H1 (cell line): ENCODE results near the gene RPS27. TPM values are rescaled to one million over a fixed set of nuclear protein-coding genes. Genes with fewer than 3 reads are reported as not detected.

ENCODE experiments used
- ASH2L ChIP-seq: fragments of 200-600, 300-600 bp; sonication (generic); IDR thresholded peaks from one replicate; pipeline ENCODE4 v1.7.1; 2017; ENCODE audit warnings: low read length
- ATF2 ChIP-seq: IDR thresholded peaks from 2 replicates; pipeline ENCODE4 v1.6.1; 2012; ENCODE audit warnings: low read length, inconsistent platforms
- BACH1 ChIP-seq: IDR thresholded peaks from 2 replicates; pipeline ENCODE4 v1.6.1; 2012; ENCODE audit warnings: low read length, improper control_type of control experiment
- BCL11A ChIP-seq, 2 experiments: IDR thresholded peaks; one replicate each; pipeline ENCODE4 v1.6.1; 2011; ENCODE audit warnings: low read depth in 2 of 2, low read length in 2 of 2, mild to moderate bottlenecking in 2 of 2
- BRCA1 ChIP-seq: IDR thresholded peaks from 2 replicates; pipeline ENCODE4 v1.6.1; 2012; ENCODE audit warnings: low read depth, low read length, improper control_type of control experiment
- CBX8 ChIP-seq: fragments of 300-800, 300-1000 bp; sonication (generic); IDR thresholded peaks from 2 replicates; pipeline ENCODE4 v1.7.1; 2016; ENCODE audit warnings: low read depth, low read length, borderline replicate concordance
- CHD2 ChIP-seq: IDR thresholded peaks from 2 replicates; pipeline ENCODE4 v1.6.1; 2012; ENCODE audit warnings: low read length, improper control_type of control experiment
- FOSL1 ChIP-seq: IDR thresholded peaks from 2 replicates; pipeline ENCODE4 v1.6.1; 2011; ENCODE audit warnings: mild to moderate bottlenecking, low read depth, low read length, moderate library complexity; ENCODE audit not compliant: insufficient read depth
- GTF2F1 ChIP-seq: IDR thresholded peaks from 2 replicates; pipeline ENCODE4 v1.6.1; 2012; ENCODE audit warnings: low read depth, low read length, improper control_type of control experiment, borderline replicate concordance
- JUN ChIP-seq: IDR thresholded peaks from 2 replicates; pipeline ENCODE4 v1.6.1; 2011; ENCODE audit warnings: low read depth, mild to moderate bottlenecking, improper control_type of control experiment, low read length
- JUND ChIP-seq: IDR thresholded peaks from 2 replicates; pipeline ENCODE4 v1.6.1; 2011; ENCODE audit warnings: mild to moderate bottlenecking, improper control_type of control experiment, low read length
- KDM1A ChIP-seq: fragments of 200-600, 300-600 bp; sonication (generic); IDR thresholded peaks from 2 replicates; pipeline ENCODE4 v1.7.1; 2016; ENCODE audit warnings: mild to moderate bottlenecking, low read length, borderline replicate concordance
- PHF8 ChIP-seq: fragments of 200-600 bp; sonication (generic); conservative IDR thresholded peaks from 2 replicates; pipeline ENCODE4 v1.7.1; 2012; ENCODE audit warnings: low read depth, mild to moderate bottlenecking, inconsistent platforms, low read length, moderate library complexity
- POLR2A ChIP-seq, 2 experiments: IDR thresholded peaks; 1 replicate in 1 of 2; 2 replicates in 1 of 2; pipeline ENCODE4 v1.6.1; 2011; ENCODE audit warnings: low read depth in 2 of 2, low read length in 2 of 2, mild to moderate bottlenecking in 2 of 2; ENCODE audit errors: control extremely low read depth in 1 of 2
- SAP30 ChIP-seq: fragments of 300-600 bp; sonication (generic); IDR thresholded peaks from 2 replicates; pipeline ENCODE4 v1.7.1; 2012; ENCODE audit warnings: low read length, moderate library complexity, mild to moderate bottlenecking, inconsistent platforms; ENCODE audit not compliant: insufficient read depth, insufficient replicate concordance
- SIN3A ChIP-seq, 2 experiments: IDR thresholded peaks in 1 of 2; conservative IDR thresholded peaks in 1 of 2; 2 replicates each; pipeline ENCODE4 v1.6.1; 2011 to 2012; ENCODE audit warnings: low read length in 2 of 2, improper control_type of control experiment in 1 of 2, low read depth in 1 of 2, mild to moderate bottlenecking in 1 of 2
- SIRT6 ChIP-seq: IDR thresholded peaks from one replicate; pipeline ENCODE4 v1.7.1; 2012; ENCODE audit warnings: low read length, inconsistent platforms
- SP2 ChIP-seq: IDR thresholded peaks from 2 replicates; pipeline ENCODE4 v1.6.1; 2012; ENCODE audit warnings: mild to moderate bottlenecking, low read length, inconsistent platforms
- TAF1 ChIP-seq: IDR thresholded peaks from 2 replicates; pipeline ENCODE4 v1.6.1; 2011; ENCODE audit warnings: mild to moderate bottlenecking, low read depth, low read length
- TAF7 ChIP-seq: optimal IDR thresholded peaks from 2 replicates; pipeline ENCODE3; 2011; ENCODE audit warnings: low read depth, mild to moderate bottlenecking, inconsistent platforms, low read length, moderate library complexity, borderline replicate concordance
- USF2 ChIP-seq: IDR thresholded peaks from 2 replicates; pipeline ENCODE4 v1.6.1; 2011; ENCODE audit warnings: low read length, improper control_type of control experiment
- YY1 ChIP-seq: IDR thresholded peaks from 2 replicates; pipeline ENCODE4 v1.6.1; 2011; ENCODE audit warnings: low read depth, mild to moderate bottlenecking, low read length
- ZNF274 ChIP-seq: IDR thresholded peaks from 2 replicates; pipeline ENCODE4 v1.7.0; 2012; ENCODE audit warnings: low read length, borderline replicate concordance; ENCODE audit errors: extremely low read depth
- polyA plus RNA-seq, 7 experiments: library from polyadenylated mRNA; depleted of rRNA in 3 of 7; stranded (reverse) in 5 of 7; unstranded in 2 of 7; fragments of >200 nt in 5 of 7; fragments of 200-250 nt in 2 of 7; gene quantifications; 1 replicate in 5 of 7; 2 replicates in 1 of 7; 4 replicates in 1 of 7; pipeline versions ENCODE4 v1.2.1 to v1.2.3, GENCODE V29; 2011 to 2013; ENCODE audit warnings: missing spikeins in 2 of 7, mixed read lengths in 2 of 7
- total RNA-seq: library from RNA; stranded (reverse); fragmentation: NEBNext Ultra II Directional; extraction: Animal tissue kit (Norgen Biotek cat#: 25700); gene quantifications from 2 replicates; pipeline ENCODE4 v1.2.1, GENCODE V29; 2021

Gene RPS27
- total and polyA plus RNA-seq, 2 of the 8 experiments (the other 6 are each of a cell fraction or from before 2014, with no cell fraction given): 1,810 to 3,155 TPM

GRCh38 chr1:153946622-153947241, 43.8 kb upstream of the RPS27 start, which contains the start of gene DENND4B (continued):
- TF ChIP-seq SAP30 (no peak), ATF2 (no peak), PHF8 (no peak), SIRT6 (no peak), POLR2A (IDR thresholded peaks at IDR 0.05; ENCODE audit: control extremely low read depth in 1 of 2, low read depth in 2 of 2, low read length in 2 of 2) (no peak), JUN (no peak), BCL11A (IDR thresholded peaks at IDR 0.05; ENCODE audit: low read depth in 2 of 2, low read length in 2 of 2) (no peak), JUND (no peak; the same call in 1 of the 2 replicates), TAF1 (peak; percentile 59), SIN3A (conservative IDR thresholded peaks at IDR 0.05 in 1 of 2, IDR thresholded peaks at IDR 0.05 in 1 of 2; ENCODE audit: low read depth in 1 of 2, low read length in 2 of 2) (peak in 1 of 2 experiments; percentile 82; a peak in 2 of 4 replicates), FOSL1 (no peak), KDM1A (no peak), SP2 (no peak; the same call in 1 of the 2 replicates), CBX8 (no peak), USF2 (no peak; the same call in 1 of the 2 replicates), ASH2L (no peak), TAF7 (peak; percentile 54), GTF2F1 (no peak), CHD2 (peak; percentile 54; the same call in 1 of the 2 replicates), BACH1 (no peak), YY1 (no peak), ZNF274 (no peak), BRCA1 (no peak)
